ENCODE results near the gene ITPR1.

The ITPR1 gene

DNA sequence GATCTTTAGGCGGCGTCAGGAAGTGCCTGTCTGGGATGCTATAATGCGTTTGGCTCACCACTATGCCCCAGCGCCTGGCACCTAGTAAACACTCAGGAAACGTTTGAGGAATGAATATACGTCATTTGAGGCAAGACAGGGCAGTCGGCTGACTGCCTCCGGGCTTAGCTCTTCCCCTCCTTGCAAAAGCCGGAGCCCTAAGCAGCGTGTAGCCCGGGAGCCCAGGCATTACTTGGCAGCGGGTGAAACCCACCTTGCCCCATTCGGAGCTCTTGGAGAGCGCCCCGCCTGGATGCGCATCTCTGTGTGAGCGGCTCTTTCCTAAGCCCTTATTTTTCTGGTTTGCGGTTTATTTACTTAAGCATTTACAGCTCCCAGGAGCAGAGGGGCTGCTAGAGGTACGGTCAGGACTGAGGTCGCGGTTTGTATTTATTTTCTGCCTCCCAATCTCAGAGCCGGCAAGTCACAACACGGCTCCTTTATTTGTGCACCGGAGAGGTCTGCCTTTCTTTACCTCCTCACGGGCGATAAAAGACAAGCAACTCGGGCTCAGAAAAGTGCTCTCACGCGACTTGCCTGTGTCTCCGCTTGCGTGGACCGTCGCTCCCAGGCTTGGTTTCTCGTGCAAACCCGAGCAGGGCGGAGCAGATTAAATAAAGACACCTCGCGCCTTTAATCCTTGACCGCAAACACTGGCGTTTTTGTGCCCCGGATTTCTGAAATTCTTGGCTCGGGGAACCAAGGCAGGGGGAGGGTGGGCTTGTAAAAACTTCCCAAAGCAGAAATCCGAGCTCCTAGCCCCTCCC, 737 bp upstream of the ITPR1 start:
- peak; percentile 51 to 60 for DNase-seq

- no peak for DNase-seq
Observed at GRCh38 chr3:4493941-4494894, 1.1 kb downstream of the ITPR1 start.

GRCh38 chr3:4494895-4495264, 1.7 kb downstream of the ITPR1 start:
- DNase-seq: no peak

DNA sequence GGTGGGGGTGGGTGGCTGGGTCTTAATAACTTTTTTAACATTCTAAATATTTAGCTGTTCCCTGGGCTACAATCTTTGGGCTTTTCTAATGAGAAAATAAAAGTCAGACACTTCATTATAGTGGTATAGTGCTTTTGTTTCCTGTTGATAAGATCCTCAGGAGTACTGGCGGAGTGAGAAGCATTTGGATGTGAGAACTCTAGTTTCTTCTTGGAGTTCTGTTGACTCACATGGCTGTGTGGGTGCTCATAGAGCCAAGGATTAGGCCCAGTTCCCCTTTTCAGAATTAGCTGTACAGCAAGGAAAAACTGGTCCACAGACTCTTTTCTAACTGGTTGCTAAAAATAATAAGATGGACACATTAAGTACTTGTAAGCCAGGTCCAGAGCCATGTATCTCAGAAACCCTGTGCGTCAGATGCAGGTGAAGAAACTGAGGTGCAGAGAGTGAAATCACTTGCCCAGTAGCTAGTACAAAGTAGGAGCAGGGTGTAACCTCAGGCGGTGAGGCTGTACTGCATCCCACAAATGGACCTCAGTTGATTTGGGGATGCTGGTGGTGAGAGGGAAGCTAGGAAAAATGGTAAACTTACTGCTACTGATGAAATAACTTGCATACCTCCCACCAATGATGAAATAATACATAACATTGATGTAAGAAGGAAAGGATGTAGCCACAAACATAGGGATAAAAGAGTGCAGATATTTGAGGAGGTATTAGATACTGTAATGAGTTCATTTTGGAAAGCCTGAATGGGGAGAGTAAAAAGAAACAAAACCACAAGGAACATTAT, 2.3 kb downstream of the ITPR1 start:
- DNase-seq: no peak

DNA sequence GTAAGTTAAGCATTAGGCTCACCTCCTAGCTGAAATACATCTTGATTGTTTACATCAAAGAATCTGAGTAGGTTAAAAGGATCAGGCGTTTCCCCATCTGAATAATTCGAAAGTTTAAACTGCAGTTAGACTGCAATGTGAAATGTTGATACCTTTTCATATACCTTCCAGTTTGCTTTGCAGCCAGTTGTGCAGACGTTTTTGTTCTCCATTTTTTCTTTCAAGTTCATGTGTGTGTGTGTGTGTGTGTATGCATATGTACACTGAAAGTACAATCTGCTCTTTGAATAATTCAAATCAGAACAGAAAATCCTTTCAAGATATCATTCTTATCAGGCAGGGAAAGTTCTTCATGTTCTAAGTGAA, 2.9 kb downstream of the ITPR1 start:
- DNase-seq: no peak

DNA sequence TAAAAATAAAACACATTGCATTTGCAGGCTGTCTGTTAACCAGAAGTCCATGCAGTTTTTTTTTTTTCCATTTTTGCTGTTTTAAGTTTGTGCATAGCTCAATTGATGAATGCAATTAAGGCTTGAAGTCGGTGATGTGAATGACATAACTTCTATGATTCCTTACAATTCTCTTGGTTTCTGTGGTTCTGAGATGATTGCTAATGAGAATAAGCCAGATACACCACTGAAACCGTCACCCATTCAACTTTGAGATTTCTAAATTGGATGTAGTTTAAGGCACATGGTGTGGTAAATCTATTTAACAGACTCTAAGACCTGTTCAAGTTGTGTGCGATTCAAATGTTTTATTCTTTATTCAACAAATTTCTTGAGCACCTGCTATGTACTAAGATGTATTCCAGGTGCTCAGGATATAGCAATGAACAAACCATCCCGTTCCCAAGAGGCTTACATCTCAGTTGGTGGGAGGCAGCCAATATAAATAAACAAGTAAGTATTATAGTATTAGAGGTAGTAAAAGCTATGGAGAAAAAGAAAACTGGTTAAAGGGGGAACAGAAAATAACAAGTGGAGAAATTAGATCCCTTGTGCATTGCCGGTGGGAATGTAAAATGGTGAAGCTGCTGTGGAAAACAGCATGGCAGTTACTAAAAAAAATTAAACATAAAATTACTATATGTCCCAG, 4.0 kb downstream of the ITPR1 start:
- no peak for DNase-seq

DNA sequence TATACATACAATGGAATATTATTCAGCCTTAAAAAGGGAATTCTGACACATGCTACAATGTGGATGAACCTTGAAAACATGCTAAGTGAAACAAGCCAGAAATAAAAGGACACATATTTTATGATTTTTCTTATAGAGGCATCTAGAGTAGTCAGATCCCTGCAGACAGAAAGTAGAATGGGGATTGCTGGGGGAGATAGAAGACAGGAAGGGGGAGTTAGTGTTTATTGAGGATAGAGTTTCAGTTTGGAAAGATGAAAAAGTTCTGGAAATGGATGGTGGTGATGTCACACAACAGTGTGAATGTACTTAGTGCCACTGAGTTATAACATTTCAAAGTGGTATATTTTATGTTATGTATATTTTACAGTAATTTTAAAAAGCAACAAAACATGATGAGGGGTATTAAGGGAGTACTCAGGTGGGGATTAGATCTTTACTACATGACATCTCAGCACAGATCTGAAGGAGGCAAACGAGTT, 4.7 kb downstream of the ITPR1 start:
- DNase-seq: no peak

- DNase-seq: no peak
Observed at GRCh38 chr3:4498446-4498845, 5.3 kb downstream of the ITPR1 start.

- DNase-seq: no peak
Observed at GRCh38 chr3:4501437-4501836, 8.3 kb downstream of the ITPR1 start.

GRCh38 chr3:4501927-4502326, 8.8 kb downstream of the ITPR1 start:
- DNase-seq: no peak

- DNase-seq: no peak
Observed at GRCh38 chr3:4503050-4503449, 9.9 kb downstream of the ITPR1 start.

- peak in 1 of 2 experiments; percentile 12 for DNase-seq
Observed at GRCh38 chr3:4504340-4505261, 11.5 kb downstream of the ITPR1 start.

GRCh38 chr3:4505688-4506558, 12.8 kb downstream of the ITPR1 start:
- DNase-seq: no peak

DNA sequence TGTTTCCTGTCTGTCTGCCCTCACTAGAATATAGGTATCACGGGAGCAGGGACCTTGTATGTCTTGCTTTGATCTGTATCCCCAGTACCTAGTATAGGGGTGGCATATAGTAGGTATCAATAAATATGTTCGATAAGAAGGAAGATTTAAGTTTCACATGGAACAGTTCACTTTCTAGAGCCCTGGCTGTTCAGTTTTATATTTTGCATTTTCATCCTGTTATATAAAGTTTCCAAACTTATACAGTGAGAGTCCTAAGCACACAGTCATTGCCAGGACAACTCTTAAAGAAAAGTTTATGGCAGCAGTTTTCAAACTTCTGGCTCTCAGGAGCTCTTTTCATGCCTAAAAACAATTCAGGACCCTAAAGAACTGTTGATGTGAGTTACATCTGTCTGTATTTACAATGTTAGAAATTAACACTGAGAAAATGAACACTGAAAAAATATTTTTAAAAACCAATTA, 13.4 kb downstream of the ITPR1 start:
- DNase-seq: no peak

DNA sequence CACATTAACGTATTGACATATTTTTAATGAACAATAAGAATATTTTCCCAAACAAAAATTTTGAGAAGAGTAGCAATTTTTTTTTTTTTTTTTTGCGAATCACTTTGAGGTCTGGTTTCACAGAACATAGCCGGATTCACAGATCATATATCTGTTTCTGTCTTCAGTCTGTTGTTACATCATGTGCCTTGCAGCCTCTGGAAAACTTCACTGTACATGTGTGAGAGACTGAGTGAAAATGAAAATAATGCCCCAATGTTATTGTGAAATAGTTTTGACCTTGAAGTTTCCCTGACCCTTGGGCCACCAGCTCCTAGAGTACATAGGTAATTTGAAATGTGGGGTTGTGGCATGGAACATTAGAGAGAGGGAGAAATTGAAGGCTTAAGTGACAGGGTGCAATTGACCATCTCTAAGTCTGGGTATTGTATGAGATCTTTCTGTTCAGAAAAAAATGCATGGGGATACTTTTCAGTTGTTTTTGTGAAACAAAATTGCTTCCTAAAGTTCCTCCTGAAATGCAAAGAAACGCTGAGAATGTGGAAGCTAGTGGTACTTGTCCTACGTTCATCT, 14.0 kb downstream of the ITPR1 start:
- no peak for DNase-seq

DNA sequence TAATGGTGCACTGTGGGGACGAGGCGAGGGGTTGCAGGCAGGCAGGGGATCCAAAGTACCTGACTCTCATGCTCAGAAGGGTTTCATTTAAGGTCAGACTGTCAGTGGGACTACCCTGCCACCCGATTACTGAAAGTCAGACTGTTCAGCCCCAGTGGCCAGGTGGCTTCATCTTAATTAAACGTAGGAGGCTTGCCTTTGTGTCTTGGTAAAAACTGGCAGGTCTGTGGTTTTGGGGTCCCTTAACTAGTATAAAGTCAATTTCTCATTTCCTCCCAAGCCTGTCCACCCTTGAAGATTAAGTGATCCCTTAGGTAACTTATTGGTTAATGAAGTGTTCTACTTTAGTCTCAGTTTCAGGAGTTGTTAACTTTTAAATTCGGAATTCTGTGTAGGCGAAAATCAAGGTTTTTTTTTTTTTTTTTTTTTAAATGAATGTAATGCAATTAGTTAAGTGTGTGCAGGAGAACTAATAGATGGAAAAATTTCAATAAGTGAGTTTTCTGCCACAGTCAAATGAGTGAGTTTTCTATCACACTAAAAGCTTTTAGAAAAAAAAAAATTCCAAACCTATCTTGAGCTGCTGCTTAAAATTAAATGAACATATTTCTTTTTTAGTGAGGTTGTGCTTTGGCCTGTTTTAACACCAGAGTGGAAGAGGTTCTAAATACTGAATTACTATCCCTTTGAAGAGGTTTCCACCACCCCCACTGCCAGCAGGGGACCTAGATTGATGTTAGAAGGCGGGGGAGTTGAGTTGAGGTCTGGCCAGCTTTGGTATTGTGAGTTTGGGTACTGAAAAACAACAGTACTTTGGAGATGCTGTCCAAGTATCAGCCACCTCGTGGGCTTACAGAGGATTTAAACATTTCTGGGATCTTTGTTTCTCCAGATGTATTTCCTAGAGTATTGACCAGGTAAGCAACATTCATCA, 15.2 kb downstream of the ITPR1 start:
- no peak for DNase-seq

- no peak for DNase-seq
Observed at GRCh38 chr3:4509043-4509442, 15.9 kb downstream of the ITPR1 start.

DNA sequence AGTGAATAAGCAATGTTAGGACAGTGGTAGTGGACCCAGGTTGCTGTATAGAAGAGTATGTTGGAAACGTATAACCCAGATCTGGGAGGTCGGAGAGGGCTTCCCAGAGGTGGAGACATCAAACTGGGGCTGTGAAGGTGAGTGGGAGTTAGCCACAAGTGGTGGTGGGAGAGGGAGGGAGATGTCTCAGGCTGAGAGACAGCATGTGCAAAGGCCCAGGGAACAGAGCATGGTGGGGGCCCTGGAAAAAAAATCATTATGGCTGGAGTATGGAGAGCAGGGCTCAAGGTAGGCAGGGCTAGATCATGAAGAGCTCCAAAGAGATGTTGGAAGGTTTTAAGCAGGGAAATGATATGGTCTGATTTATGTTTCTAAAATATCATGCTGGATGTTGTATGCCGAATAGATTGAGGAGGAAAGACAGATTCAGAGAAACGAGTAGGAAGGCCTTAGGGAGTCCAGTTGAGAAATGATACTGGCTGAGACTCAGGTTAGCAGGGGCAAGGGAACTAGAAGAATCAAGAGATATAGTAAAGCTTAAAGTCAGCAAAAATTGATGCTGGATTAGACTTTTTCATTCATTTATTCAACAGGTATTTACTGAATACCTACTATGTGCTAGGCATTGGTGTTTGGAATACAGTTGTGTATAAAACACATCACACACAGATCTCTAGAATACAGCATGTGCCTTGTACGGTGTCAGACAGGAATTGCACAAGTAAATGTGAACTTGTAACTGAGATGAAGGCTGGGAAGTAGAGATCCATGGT, 17.0 kb downstream of the ITPR1 start:
- DNase-seq: no peak

All from SHP77 (cell line).